ENCODE results near the gene PTPRA.
"Not testable (repeated sequence)": the region's sequence is repeated elsewhere in the genome, so short reads cannot be mapped to it uniquely, and the experiment has no call there.

The PTPRA gene

GRCh38 chr20:3067139-3068014 lies 194.1 kb downstream of the PTPRA start:
- H3K4me1 ChIP-seq, result peaks cover 0 to 21% (median 16%) of the 10 kb centered on the region in 10 experiments; a peak in 16 of 20 replicates
- no peaks in the 10 kb centered on the region for H4K20me1 ChIP-seq
- H3K27ac ChIP-seq, result peak overlapping the region in 1 of 11 experiments; percentile 19; a peak in 2 of 22 replicates
- peaks cover 19 to 24% (median 22%) of the 10 kb centered on the region in 11 experiments for H3K27me3 ChIP-seq
- H3K36me3 ChIP-seq, result no peaks in the 10 kb centered on the region
- peaks cover 0 to 6% (median 0%) of the 10 kb centered on the region in 11 experiments; a peak in 5 of 22 replicates for H3K9me3 ChIP-seq (replicated peaks in 1 of 11)
- H3K4me2 ChIP-seq, result peak overlapping the region in 9 of 11 experiments; percentile 12 to 54 (median 30); a peak in 16 of 22 replicates
- no peak overlapping the region for H3K4me3 ChIP-seq
- TF ChIP-seq Cebpa-rat (IDR thresholded peaks at IDR 0.05), result no peak
- no peak overlapping the region for H3K9ac ChIP-seq

- H3K27ac ChIP-seq, result peak overlapping the region in 1 of 11 experiments; percentile 19; a peak in 1 of 22 replicates
- H3K27me3 ChIP-seq, result peaks cover 25 to 31% (median 29%) of the 10 kb centered on the region in 11 experiments
- H3K9ac ChIP-seq, result no peak overlapping the region
- peaks cover 0 to 6% (median 0%) of the 10 kb centered on the region in 11 experiments; a peak in 5 of 22 replicates for H3K9me3 ChIP-seq (replicated peaks in 1 of 11)
- H3K4me1 ChIP-seq, result peaks cover 0 to 21% (median 16%) of the 10 kb centered on the region in 10 experiments; a peak in 16 of 20 replicates
- no peak overlapping the region for H3K4me3 ChIP-seq
- no peaks in the 10 kb centered on the region for H3K36me3 ChIP-seq
- H3K4me2 ChIP-seq, result peak overlapping the region in 8 of 11 experiments; percentile 12 to 54 (median 36); a peak in 14 of 22 replicates
- H4K20me1 ChIP-seq, result no peaks in the 10 kb centered on the region; a peak in 1 of 22 replicates
- no peak for TF ChIP-seq Cebpa-rat (IDR thresholded peaks at IDR 0.05)
Measured at GRCh38 chr20:3068075-3068474, 194.8 kb downstream of the PTPRA start.

GRCh38 chr20:3068986-3069900 lies 196.0 kb downstream of the PTPRA start:
- H3K27me3 ChIP-seq, result peaks cover 29 to 43% (median 37%) of the 10 kb centered on the region in 11 experiments
- no peak overlapping the region for H3K4me3 ChIP-seq
- H3K9ac ChIP-seq, result no peak overlapping the region
- H3K4me1 ChIP-seq, result peaks cover 0 to 21% (median 16%) of the 10 kb centered on the region in 10 experiments; a peak in 16 of 20 replicates
- H3K36me3 ChIP-seq, result no peaks in the 10 kb centered on the region
- H3K9me3 ChIP-seq (replicated peaks in 1 of 11), result peaks cover 0 to 6% (median 0%) of the 10 kb centered on the region in 11 experiments; a peak in 5 of 22 replicates
- H4K20me1 ChIP-seq, result no peaks in the 10 kb centered on the region; a peak in 1 of 22 replicates
- no peak for TF ChIP-seq Cebpa-rat (IDR thresholded peaks at IDR 0.05)
- no peak overlapping the region for H3K27ac ChIP-seq
- no peak overlapping the region for H3K4me2 ChIP-seq

- Histone ChIP-seq H3K9me3 (replicated peaks in 1 of 11) (peaks cover 0 to 6% (median 0%) of the 10 kb centered on the region in 11 experiments; a peak in 5 of 22 replicates), H3K27me3 (peaks cover 29 to 54% (median 42%) of the 10 kb centered on the region in 11 experiments), H3K9ac (no peak overlapping the region), H3K27ac (no peak overlapping the region), H3K4me1 (peaks cover 8 to 27% (median 18%) of the 10 kb centered on the region in 10 experiments), H3K36me3 (no peaks in the 10 kb centered on the region), H4K20me1 (no peaks in the 10 kb centered on the region; a peak in 1 of 22 replicates), H3K4me3 (no peak overlapping the region), H3K4me2 (no peak overlapping the region)
- no peak for TF ChIP-seq Cebpa-rat (IDR thresholded peaks at IDR 0.05)
Measured at GRCh38 chr20:3070725-3071124, 197.4 kb downstream of the PTPRA start.

GRCh38 chr20:3071266-3071609 lies 198.0 kb downstream of the PTPRA start:
- H3K36me3 ChIP-seq, result no peaks in the 10 kb centered on the region
- H3K27me3 ChIP-seq, result peaks cover 29 to 57% (median 43%) of the 10 kb centered on the region in 11 experiments
- H3K4me2 ChIP-seq, result peak overlapping the region in 10 of 11 experiments; percentile 38 to 60 (median 49); a peak in 14 of 22 replicates
- no peak overlapping the region for H3K27ac ChIP-seq
- H3K9ac ChIP-seq, result no peak overlapping the region
- peaks cover 0 to 6% (median 0%) of the 10 kb centered on the region in 11 experiments; a peak in 5 of 22 replicates for H3K9me3 ChIP-seq (replicated peaks in 1 of 11)
- H3K4me3 ChIP-seq, result 0 out of 20 replicates have a peak overlapping the region, but pooled peaks of 4 of the 10 experiments have one; percentile 32 to 62 (median 43)
- peaks cover 8 to 27% (median 18%) of the 10 kb centered on the region in 10 experiments for H3K4me1 ChIP-seq
- TF ChIP-seq Cebpa-rat (IDR thresholded peaks at IDR 0.05), result no peak
- no peaks in the 10 kb centered on the region; a peak in 1 of 22 replicates for H4K20me1 ChIP-seq

GRCh38 chr20:3071610-3072529 lies 198.6 kb downstream of the PTPRA start, which contains the start of gene OXT:
OXT (plus strand) TSS chr20:3071620; CDS start chr20:3071656, 36 bp downstream.
- peaks cover 29 to 57% (median 45%) of the 10 kb centered on the region in 11 experiments for H3K27me3 ChIP-seq
- H3K27ac ChIP-seq, result no peak within 1 kb of the TSS
- peak within 1 kb of the TSS; percentile 21 to 62 (median 42); a peak in 18 of 20 replicates for H3K4me3 ChIP-seq
- H3K9ac ChIP-seq, result peak within 1 kb of the TSS in 1 of 11 experiments; percentile 13; a peak in 2 of 22 replicates
- TF ChIP-seq Cebpa-rat (IDR thresholded peaks at IDR 0.05), result no peak
- peak within 1 kb of the TSS; percentile 38 to 60 (median 49) for H3K4me2 ChIP-seq
- peaks cover 8 to 30% (median 17%) of the 10 kb centered on the region in 10 experiments for H3K4me1 ChIP-seq
- H3K9me3 ChIP-seq (replicated peaks in 1 of 11), result peaks cover 0 to 6% (median 0%) of the 10 kb centered on the region in 11 experiments; a peak in 5 of 22 replicates
- H3K36me3 ChIP-seq, result no peaks in the 10 kb centered on the region
- no peaks in the 10 kb centered on the region; a peak in 1 of 22 replicates for H4K20me1 ChIP-seq

- Histone ChIP-seq H3K36me3 (no peaks in the 10 kb centered on the region), H3K9me3 (replicated peaks in 1 of 11) (peaks cover 0 to 6% (median 0%) of the 10 kb centered on the region in 11 experiments; a peak in 5 of 22 replicates), H3K4me1 (peaks cover 7 to 31% (median 15%) of the 10 kb centered on the region in 10 experiments), H3K4me3 (peak overlapping the region in 2 of 10 experiments; percentile 42 to 62; a peak in 3 of 20 replicates), H3K27ac (no peak overlapping the region), H3K27me3 (peaks cover 29 to 63% (median 50%) of the 10 kb centered on the region in 11 experiments), H3K9ac (no peak overlapping the region), H4K20me1 (no peaks in the 10 kb centered on the region; a peak in 1 of 22 replicates), H3K4me2 (peak overlapping the region in 10 of 11 experiments; percentile 38 to 60 (median 48); a peak in 15 of 22 replicates)
- TF ChIP-seq Cebpa-rat (IDR thresholded peaks at IDR 0.05), result no peak
Measured at GRCh38 chr20:3072530-3073250, 199.4 kb downstream of the PTPRA start.

GRCh38 chr20:3073251-3073643 lies 200.0 kb downstream of the PTPRA start:
- Histone ChIP-seq H3K4me1 (peaks cover 2 to 29% (median 13%) of the 10 kb centered on the region in 10 experiments), H3K27me3 (peaks cover 29 to 69% (median 56%) of the 10 kb centered on the region in 11 experiments)
- not testable (repeated sequence) for H3K9me3 ChIP-seq (replicated peaks in 1 of 11); H3K27ac ChIP-seq; H3K4me2 ChIP-seq; H3K36me3 ChIP-seq; H4K20me1 ChIP-seq; H3K4me3 ChIP-seq; H3K9ac ChIP-seq

Data from BLaER1 treated with 17β-estradiol and CSF1 and Interleukin-3, amounts not matched to agents 10 nM and 100 nM (cell line).